PC-3 (cell line): ENCODE measurements around the gene CBR3. TPM values are rescaled to one million over a fixed set of nuclear protein-coding genes. Genes with fewer than 3 reads are reported as not detected.

Experiments
- ATAC-seq: fragments of 200-7000 bp; cut with Tn5 transposase; 2 replicates; pipeline ENCODE4 v1.9.1; 2020; ENCODE audit warnings: mild to moderate bottlenecking, moderate library complexity
- BruUV-seq: library from RNA; stranded (reverse); fragments of 400-500 nt; replicated peaks from 2 replicates; lab custom pipeline; 2021; lab: Mats Ljungman, UMichigan
- CTCF ChIA-PET: fragments of 300-600 bp; sonication (Branson Sonifier 250); formaldehyde crosslinking; loops from one replicate; lab custom pipeline; 2022; ENCODE audit warnings: antibody characterized with exemption; lab: Charles Lee
- POLR2A ChIA-PET: fragments of 300-600 bp; sonication (Branson Sonifier 250); formaldehyde crosslinking; loops from one replicate; lab custom pipeline; 2022; ENCODE audit warnings: antibody characterized with exemption; ENCODE audit not compliant: unreplicated experiment; lab: Charles Lee
- DNase-seq: peaks from one replicate; pipeline ENCODE4 v3.0.0-alpha.2; 2015
- H2AFZ ChIP-seq: fragments of 300-600 bp; sonication (generic); 2 replicates; pipeline ENCODE4 v1.6.0; 2016; ENCODE audit warnings: antibody characterized with exemption, low read length
- H3F3A ChIP-seq: fragments of 300-600 bp; sonication (generic); one replicate; pipeline ENCODE4 v1.6.0; 2017; ENCODE audit warnings: antibody characterized with exemption, low read length, control low read depth, mild to moderate bottlenecking; ENCODE audit not compliant: unreplicated experiment
- H3K27ac ChIP-seq: fragments of 300-600 bp; sonication (generic); 2 replicates; pipeline ENCODE4 v1.5.1; 2016; ENCODE audit warnings: mild to moderate bottlenecking, low read length
- H3K27me3 ChIP-seq: fragments of 300-600 bp; sonication (generic); 2 replicates; pipeline ENCODE4 v1.6.1; 2016; ENCODE audit warnings: low read length, mixed read lengths
- H3K36me3 ChIP-seq: fragments of 300-600 bp; sonication (generic); 2 replicates; pipeline ENCODE4 v1.6.1; 2016; ENCODE audit warnings: low read depth, mixed run types, low read length, mixed read lengths
- H3K4me1 ChIP-seq: fragments of 300-600 bp; sonication (generic); 2 replicates; pipeline ENCODE4 v1.5.1; 2016; ENCODE audit warnings: low read length; ENCODE audit not compliant: insufficient read depth
- H3K4me2 ChIP-seq: fragments of 300-600 bp; sonication (generic); 2 replicates; pipeline ENCODE4 v1.6.0; 2016; ENCODE audit warnings: low read length
- H3K4me3 ChIP-seq: fragments of 300-600 bp; sonication (generic); 2 replicates; pipeline ENCODE4 v1.5.1; 2016; ENCODE audit warnings: mild to moderate bottlenecking, low read length, mixed read lengths
- H3K79me2 ChIP-seq: fragments of 300-600 bp; sonication (generic); 2 replicates; pipeline ENCODE4 v1.6.1; 2017; ENCODE audit warnings: low read length, mixed read lengths
- H3K9ac ChIP-seq: fragments of 300-600 bp; sonication (generic); 2 replicates; pipeline ENCODE4 v1.6.0; 2016; ENCODE audit warnings: mild to moderate bottlenecking, low read length
- H3K9me2 ChIP-seq: fragments of 300-600 bp; sonication (generic); replicated peaks from 2 replicates; pipeline ENCODE4 v1.6.1; 2016; ENCODE audit warnings: mixed run types, low read length, mixed read lengths
- H3K9me3 ChIP-seq: fragments of 300-600 bp; sonication (generic); 2 replicates; pipeline ENCODE4 v1.6.1; 2016; ENCODE audit warnings: low read length, mixed read lengths
- H4K20me1 ChIP-seq: fragments of 300-600 bp; sonication (generic); 2 replicates; pipeline ENCODE4 v1.6.1; 2016; ENCODE audit warnings: low read length, mixed read lengths
- CTCF ChIP-seq: fragments of 300-600 bp; sonication (generic); conservative IDR thresholded peaks from 2 replicates; pipeline ENCODE4 v1.5.1; 2017; ENCODE audit warnings: antibody characterized with exemption, low read depth, mild to moderate bottlenecking, low read length
- EZH2 ChIP-seq: fragments of 300-600 bp; sonication (generic); IDR thresholded peaks from one replicate; pipeline ENCODE4 v1.6.1; 2017; ENCODE audit warnings: antibody characterized with exemption, mild to moderate bottlenecking, low read length; ENCODE audit not compliant: unreplicated experiment
- EZH2phosphoT487 ChIP-seq: fragments of 300-600 bp; sonication (generic); IDR thresholded peaks from 2 replicates; pipeline ENCODE4 v1.6.1; 2018; ENCODE audit warnings: mild to moderate bottlenecking, antibody characterized with exemption, low read length, borderline replicate concordance
- intact Hi-C: fragments of 100-400 bp; cut with micrococcal nuclease; formaldehyde crosslinking; loops from 2 replicates; pipeline ENCODE4 v1.9.0; 2023
- total RNA-seq: library from RNA; depleted of rRNA; stranded (reverse); fragments of >200 nt; gene quantifications from 2 replicates; pipeline ENCODE4 v1.2.3, GENCODE V29; 2014

Gene CBR3
- total RNA-seq, 1 experiment from 2014 or later, result 49.3 TPM

- Histone ChIP-seq H3K9ac (no peak overlapping the region), H3K27me3 (no peaks in the 10 kb centered on the region), H2AFZ (no peak overlapping the region), H3K4me1 (no peaks in the 10 kb centered on the region), H3K4me3 (no peak overlapping the region), H3K9me3 (peaks cover 15% of the 10 kb centered on the region; the same call in 1 of the 2 replicates), H3F3A (no peaks in the 10 kb centered on the region), H3K27ac (no peak overlapping the region), H3K9me2 (no peaks in the 10 kb centered on the region), H3K4me2 (no peak overlapping the region), H3K79me2 (no peaks in the 10 kb centered on the region), H3K36me3 (peaks cover 2% of the 10 kb centered on the region; the same call in 1 of the 2 replicates), H4K20me1 (no peaks in the 10 kb centered on the region)
- intact Hi-C loops, result no loop called here
- ATAC-seq (no peak), DNase-seq (no peak)
- POLR2A ChIA-PET, result no interaction called here
- CTCF ChIA-PET, result no interaction called here
- BruUV-seq, result no TSS peak
- TF ChIP-seq CTCF (no peak), EZH2 (no peak), EZH2phosphoT487 (no peak)
These were observed 44.9 kb upstream of the CBR3 start for GRCh38 chr21:36089946-36090345.

- H3K36me3 ChIP-seq, result peaks cover 2% of the 10 kb centered on the region; the same call in 1 of the 2 replicates
- no peak for ATAC-seq
These were observed 42.2 kb upstream of the CBR3 start for GRCh38 chr21:36092681-36093080.

More at GRCh38 chr21:36092681-36093080, 42.2 kb upstream of the CBR3 start:
- Histone ChIP-seq H3K9me3 (peaks cover 15% of the 10 kb centered on the region; the same call in 1 of the 2 replicates), H3K9ac (no peak overlapping the region), H3K4me3 (no peak overlapping the region), H3K27me3 (no peaks in the 10 kb centered on the region), H3K9me2 (no peaks in the 10 kb centered on the region), H3K27ac (no peak overlapping the region), H3K79me2 (no peaks in the 10 kb centered on the region), H4K20me1 (no peaks in the 10 kb centered on the region), H3K4me1 (peaks cover 2% of the 10 kb centered on the region), H2AFZ (no peak overlapping the region), H3F3A (no peaks in the 10 kb centered on the region), H3K4me2 (no peak overlapping the region)
- ChIA-PET POLR2A (no interaction called here), CTCF (no interaction called here)
- DNase-seq, result no peak
- no TSS peak for BruUV-seq
- no peak for TF ChIP-seq EZH2
- no peak for TF ChIP-seq EZH2phosphoT487
- TF ChIP-seq CTCF, result no peak
- intact Hi-C loops, result no loop called here
